HG03196 (cell line): ENCODE measurements around the gene OR13F1.
"Not testable (repeated sequence)": the region's sequence is repeated elsewhere in the genome, so short reads cannot be mapped to it uniquely, and the experiment has no call there.

Experiments
- ATAC-seq: cut with Tn5 transposase; IDR thresholded peaks from one replicate; pipeline ENCODE4 v1.9.1; 2021; ENCODE audit not compliant: unreplicated experiment

The OR13F1 gene, protein sequence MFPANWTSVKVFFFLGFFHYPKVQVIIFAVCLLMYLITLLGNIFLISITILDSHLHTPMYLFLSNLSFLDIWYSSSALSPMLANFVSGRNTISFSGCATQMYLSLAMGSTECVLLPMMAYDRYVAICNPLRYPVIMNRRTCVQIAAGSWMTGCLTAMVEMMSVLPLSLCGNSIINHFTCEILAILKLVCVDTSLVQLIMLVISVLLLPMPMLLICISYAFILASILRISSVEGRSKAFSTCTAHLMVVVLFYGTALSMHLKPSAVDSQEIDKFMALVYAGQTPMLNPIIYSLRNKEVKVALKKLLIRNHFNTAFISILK

DNA sequence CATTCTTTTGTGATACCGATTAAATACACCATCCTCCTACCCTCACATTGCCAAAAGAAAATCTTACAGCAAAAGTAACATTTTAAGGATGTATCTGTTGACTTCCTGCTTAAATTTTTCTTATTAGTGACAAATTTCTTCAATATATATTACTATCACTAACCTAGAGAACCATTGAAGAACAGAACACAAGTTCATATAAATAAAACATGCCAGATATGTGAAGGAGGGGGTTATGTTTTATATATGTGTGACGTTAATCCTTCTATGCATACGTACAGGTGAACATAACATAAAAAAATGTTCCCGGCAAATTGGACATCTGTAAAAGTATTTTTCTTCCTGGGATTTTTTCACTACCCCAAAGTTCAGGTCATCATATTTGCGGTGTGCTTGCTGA is at the start of gene OR13F1:
TSS of gene OR13F1 (plus strand) at position 301 of the 400 bp plus-strand sequence. CDS start at position 301, 0 bp downstream.
- no peak for ATAC-seq

DNA sequence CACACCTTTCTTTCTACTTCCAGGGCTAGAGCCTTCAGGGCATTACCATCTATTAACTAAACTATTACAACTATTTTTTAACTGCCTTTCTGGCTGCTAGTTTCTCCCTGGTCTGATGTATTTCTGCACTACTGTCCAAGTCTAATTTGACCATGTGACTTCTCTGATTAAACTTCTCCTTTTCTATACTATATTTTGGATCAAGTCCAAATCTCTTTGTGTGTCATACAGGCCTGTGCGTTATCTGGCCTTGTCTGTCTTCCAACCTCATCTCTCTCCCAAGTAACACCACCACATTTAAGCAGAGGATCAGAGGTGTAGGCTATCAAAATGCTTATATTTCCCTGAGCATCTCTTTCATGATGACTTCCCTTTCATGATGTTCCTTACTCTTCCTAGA is 47.2 kb upstream of the OR13F1 start:
- no peak for ATAC-seq

DNA sequence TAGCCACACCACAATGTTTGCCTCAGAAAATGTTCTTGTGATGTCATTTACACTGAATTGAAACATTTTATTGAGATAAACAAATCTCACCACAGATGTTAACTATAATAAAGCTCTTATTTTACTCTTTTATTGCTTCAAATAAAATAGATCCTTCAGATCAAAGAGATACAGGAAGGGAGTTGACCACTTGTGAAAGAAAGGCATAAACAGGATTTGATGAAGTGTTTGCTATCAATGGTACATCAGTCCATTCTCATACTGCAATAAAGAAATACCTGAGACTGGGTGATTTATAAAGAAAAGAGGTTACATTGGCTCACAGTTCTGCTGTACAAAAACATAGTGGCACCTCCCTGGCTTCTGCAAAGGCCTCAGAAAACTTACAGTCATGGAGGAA is 40.2 kb upstream of the OR13F1 start:
- no peak for ATAC-seq

DNA sequence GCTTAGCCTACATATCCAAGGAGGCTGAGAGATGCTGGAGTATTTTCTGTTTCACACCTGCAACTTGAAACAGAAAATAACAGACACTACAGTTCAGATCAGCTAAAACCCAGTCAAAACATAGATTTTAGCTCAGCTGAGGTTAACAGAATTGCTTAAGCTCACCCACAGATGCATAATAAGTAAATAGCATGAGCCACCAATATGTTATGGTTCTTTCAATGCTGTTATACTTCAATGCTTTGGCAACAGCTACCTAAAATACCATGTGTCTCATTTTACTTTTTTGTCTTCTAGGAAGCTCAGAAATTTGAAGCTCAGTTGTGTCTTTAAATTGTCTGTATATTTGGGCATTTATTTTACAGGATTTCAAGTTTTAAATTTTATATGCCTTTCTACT is 35.8 kb upstream of the OR13F1 start:
- no peak for ATAC-seq

DNA sequence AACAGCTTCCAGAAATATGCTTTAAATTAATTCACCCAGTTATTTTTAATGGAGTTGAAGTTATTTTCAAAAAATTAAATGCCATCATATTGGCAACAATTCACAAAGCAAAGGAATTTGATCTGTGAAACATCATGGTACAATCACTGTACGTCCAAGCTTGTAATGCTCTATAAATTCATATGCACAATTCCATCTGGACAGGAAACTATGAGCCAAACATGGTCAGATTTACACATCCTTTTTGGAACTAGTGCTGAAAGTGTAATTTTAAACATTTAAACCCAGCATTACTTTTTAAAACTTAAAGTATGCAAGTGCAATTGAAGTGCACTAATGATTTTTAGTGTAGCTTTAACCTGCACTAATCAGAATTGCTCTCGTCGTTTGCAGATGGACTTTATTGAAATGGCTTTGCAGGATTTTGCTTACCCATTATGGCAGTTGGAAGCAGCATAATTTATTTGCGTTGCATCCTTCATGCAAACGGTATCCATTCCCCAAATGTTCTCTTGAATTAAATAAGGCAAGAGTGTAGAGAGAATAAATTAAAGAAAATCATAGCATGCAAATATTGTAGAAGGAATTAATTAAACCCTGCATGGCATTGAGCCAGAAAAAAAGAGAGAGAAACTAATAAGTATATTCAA is 21.0 kb upstream of the OR13F1 start:
- ATAC-seq: no peak

DNA sequence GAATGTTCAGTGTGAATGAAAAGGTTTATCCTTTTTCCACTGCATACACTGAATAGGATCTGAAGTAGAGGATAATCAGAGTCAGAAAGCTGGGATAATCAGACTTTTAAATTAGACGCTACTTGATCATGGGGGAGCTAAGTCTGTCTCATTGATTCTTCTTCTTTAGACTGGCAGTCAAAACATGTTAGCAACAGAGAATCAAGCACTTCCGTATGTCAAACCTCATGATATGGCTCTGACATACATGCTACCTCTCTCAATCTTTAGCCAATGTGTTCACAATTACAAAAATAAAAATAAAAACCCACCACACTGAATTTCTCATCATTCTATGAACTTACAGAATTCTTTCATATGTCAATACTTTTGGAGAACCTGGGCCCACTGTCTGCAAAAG is 19.0 kb upstream of the OR13F1 start:
- ATAC-seq: no peak

DNA sequence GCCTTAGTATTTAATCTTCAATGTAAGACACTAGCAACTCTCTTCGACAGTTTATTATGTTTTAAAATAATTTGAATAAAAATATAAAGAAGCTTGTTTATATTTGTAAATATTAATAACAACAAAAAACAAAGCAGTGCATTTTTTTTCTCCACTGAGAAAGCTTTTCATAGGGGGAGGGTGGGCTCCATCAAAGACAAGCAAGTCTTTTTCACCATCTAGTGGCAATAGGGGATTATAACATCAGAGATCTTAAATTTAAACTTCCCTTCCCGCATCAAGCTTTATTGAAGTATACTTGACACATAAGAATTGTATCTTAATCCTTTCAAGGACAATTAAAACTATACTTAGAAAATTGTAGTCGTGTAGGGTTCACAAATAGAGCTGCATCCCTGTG is 9.3 kb upstream of the OR13F1 start:
- no peak for ATAC-seq

DNA sequence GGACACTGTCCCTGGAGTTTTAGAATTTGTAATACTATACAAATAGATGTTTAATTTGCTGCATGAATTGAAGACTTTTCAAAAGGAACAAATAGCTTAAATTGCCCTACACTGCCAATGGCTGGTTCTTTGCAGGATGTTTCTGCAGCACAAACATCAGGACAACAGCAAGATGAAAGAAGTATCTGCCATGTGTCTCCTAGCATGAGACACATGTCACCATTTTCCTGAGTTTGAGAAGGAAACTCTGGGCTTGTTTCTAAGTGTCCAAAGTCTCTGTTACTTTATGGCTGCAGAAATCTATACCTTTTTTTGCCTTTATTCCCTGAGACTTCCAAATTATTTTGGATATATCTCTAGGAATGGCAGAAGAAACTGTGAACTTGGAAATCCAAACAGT is 623 bp upstream of the OR13F1 start:
- no peak for ATAC-seq

DNA sequence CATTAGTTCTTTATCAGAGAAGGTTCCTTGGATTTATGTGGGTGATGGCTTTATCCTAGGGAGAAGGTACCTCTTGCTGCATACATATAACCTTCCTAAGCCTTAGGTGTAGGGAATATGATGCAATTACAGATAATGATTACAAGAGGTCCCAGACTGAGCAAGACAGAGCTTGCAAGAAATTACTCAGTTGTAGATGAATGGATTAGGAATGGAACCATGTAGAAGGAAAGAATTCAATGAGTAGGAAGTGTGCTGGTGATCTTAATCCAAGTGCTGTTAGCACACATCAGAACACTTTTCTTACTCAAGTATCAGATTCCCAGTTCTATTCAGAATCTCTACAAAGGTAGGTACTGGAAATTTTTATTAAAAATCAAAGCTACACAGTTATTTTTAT is 2.5 kb downstream of the OR13F1 start:
- no peak for ATAC-seq

DNA sequence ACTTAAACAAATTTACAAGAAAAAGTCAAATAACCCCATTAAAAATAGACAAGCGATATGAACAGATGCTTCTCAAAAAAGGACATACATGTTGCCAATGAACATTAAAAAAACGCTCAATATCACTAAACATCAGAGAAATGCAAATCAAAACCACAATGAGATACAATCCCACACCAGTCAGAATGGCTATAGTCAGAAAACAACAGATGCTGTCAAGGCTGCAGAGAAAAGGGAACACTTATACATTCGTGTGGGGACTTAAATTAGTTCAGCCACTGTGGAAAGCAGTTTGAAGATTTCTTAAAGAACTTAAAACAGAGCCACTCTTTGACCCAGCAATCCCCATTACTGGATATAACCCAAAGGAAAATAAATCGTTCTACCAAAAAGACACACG is 10.8 kb downstream of the OR13F1 start:
- no peak for ATAC-seq

DNA sequence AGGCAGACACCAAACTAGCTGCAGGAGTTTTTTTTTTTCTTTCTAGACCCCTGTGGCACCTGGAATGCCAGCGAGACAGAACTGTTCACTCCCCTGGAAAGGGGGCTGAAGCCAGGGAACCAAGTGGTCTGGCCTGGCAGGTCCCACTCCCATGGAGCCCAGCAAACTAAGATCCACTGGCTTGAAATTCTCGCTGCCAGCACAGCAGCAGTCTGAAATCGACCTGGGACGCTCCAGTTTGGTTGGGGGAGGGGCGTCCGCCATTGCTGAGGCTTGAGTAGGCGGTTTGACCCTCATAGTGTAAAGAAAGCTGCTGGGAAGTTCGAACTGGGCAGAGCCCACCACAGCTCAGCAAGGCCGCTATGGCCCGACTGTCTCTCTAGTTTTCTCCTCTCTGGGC is 16.2 kb downstream of the OR13F1 start:
- not testable (repeated sequence) for ATAC-seq

DNA sequence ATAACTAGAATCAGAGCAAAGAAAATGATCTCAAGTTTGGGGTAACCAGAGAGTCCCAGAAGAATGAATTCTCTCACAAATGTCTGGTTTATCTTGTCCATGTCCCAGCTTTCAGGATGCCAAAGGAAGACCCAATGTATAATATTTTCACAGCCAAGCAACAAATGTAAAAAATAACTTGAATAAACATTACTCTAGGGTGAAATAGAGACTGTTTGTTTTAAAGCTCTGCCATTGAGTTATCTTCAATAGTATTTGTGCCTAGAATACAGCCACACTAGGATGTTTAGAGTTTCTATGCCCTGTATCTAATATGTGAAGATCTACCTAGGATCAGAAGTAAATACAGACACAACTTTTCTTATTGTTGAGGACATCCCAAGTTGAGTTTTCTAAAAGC is 23.0 kb downstream of the OR13F1 start, which contains the start of gene OR13C4:
TSS of gene OR13C4 (minus strand) at position 101 of the 400 bp plus-strand sequence. CDS start at position 101, 0 bp downstream.
- ATAC-seq: no peak

DNA sequence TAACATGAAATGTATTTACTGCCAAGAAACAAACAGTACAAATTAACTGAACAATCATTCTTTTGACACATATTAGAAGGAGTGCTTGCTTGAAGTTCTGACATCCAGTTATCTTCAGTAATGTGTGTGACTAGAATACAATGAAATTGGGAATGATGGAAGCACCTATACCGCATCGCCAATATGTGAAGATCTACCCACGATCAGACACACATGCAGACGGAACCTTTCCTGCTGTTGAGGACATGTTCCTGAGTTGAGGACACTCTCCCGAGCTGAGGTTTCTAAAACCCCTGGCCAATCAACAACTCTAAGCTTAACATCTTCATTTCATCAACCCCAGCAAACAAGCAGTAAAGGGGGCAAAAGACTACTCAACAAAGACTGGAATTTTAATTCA is 32.7 kb downstream of the OR13F1 start, which contains the start of gene OR13C3:
TSS of gene OR13C3 (minus strand) at position 101 of the 400 bp plus-strand sequence. CDS start 133 bp downstream, outside the sequence.
- no peak for ATAC-seq

DNA sequence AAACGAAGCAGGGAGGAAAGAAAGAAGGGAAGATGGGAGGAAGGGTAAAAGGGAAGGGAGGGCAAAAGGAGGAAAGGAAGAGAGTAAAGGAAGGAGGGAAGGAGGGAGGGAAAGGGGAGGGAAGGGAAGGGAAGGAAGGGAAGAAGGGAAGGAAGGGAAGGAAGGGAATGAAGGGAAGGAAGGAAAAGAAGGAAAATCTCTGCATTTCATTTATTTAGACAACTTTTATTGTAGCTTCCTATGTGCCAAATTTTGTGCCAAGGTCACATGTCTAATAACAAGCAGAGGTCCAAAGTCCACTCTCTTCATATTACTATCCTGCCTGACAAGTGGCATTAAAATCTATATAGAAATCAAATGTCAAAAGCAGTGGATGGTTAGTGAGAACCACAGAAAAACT is 35.2 kb downstream of the OR13F1 start:
- ATAC-seq: no peak

DNA sequence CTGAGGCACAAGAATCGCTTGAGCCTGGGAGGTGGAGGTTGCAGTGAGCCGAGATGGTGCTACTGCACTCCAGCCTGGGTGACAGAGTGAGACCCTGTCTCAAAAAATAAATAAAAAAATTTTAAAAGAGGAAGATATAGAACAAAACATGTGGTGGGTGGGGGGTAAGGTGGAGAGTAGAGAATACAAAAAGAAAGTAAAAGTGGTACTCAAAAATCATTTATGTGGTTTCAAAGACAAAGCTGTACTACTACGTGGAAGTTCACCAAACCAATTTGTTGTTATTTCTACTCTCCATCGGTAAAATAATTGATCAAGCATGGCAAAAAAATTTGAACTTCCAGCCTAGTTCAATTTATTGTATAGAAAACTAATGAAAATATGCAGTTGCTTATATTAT is 40.6 kb downstream of the OR13F1 start:
- no peak for ATAC-seq

DNA sequence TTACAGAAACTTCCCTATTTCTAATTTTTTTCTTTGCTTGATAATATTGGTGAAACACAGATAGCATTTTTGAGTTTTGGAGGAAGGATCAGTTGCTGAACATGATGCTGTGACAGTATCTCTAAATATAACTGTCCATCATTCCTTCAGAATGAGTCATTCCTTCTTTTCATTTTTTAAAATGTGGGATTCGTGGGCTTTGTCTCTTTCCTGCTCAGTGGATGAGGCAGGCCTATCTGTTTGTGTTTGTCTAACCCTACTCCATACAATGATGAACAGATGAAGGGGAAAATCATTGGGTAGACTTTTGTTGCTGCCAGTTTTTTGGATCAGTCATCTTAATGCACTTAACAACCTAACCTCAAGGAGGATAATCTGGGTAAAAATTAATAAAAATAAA is 49.2 kb downstream of the OR13F1 start:
- ATAC-seq: no peak
